Neural cell (in vitro differentiated cells): ENCODE results near the gene FNBP1.

Experiments used
- POLR2AphosphoS5 ChIP-seq: IDR thresholded peaks from 2 replicates; pipeline ENCODE4 v1.6.1; 2012
- TF ChIP-seq, protein P1 (sequence below): fragments of 450-650 bp; IDR thresholded peaks from 2 replicates; pipeline ENCODE4 v1.5.1; 2014; ENCODE audit warnings: antibody characterized with exemption, mild to moderate bottlenecking, moderate library complexity; ENCODE audit not compliant: poor library complexity, severe bottlenecking

DNA sequence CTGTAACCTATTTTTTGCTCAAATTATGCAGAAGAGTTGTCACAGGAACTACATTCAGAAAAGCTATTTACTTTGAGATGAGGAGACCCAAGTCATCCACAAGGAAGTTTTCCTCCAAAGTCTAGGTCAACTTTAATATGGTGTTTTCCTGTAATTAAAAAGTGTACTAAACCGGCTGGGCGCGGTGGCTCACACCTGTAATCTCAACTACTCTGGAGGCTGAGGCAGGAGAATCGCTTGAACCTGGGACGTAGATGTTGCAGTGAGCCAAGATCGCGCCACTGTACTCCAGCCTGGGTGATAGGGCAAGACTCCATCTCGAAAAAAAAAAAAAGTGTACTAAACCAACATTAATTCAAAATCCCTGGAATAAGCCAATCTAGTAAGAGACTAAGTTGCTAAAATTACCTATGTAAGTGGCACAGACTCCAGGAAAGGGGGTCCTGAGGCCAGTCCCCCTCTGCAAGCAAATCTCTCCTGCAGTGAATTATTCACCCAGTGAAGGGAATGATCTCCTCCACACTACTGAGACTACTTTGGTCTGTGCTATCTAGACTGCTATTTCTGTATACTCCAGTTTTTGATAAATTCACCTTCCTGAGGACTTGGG, 38.9 kb downstream of the FNBP1 start:
- TF ChIP-seq, protein P1, sequence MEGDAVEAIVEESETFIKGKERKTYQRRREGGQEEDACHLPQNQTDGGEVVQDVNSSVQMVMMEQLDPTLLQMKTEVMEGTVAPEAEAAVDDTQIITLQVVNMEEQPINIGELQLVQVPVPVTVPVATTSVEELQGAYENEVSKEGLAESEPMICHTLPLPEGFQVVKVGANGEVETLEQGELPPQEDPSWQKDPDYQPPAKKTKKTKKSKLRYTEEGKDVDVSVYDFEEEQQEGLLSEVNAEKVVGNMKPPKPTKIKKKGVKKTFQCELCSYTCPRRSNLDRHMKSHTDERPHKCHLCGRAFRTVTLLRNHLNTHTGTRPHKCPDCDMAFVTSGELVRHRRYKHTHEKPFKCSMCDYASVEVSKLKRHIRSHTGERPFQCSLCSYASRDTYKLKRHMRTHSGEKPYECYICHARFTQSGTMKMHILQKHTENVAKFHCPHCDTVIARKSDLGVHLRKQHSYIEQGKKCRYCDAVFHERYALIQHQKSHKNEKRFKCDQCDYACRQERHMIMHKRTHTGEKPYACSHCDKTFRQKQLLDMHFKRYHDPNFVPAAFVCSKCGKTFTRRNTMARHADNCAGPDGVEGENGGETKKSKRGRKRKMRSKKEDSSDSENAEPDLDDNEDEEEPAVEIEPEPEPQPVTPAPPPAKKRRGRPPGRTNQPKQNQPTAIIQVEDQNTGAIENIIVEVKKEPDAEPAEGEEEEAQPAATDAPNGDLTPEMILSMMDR, result no peak
- no peak for TF ChIP-seq POLR2AphosphoS5
